Kasumi-1 (cell line): ENCODE results near the gene PLCXD1.
"Not testable (repeated sequence)": the region's sequence is repeated elsewhere in the genome, so short reads cannot be mapped to it uniquely, and the experiment has no call there.

ENCODE experiments used
- DNase-seq, 2 experiments: peaks; one replicate each; lab custom pipeline; 2025; lab: John Stamatoyannopoulos, UW

Gene PLCXD1

DNA sequence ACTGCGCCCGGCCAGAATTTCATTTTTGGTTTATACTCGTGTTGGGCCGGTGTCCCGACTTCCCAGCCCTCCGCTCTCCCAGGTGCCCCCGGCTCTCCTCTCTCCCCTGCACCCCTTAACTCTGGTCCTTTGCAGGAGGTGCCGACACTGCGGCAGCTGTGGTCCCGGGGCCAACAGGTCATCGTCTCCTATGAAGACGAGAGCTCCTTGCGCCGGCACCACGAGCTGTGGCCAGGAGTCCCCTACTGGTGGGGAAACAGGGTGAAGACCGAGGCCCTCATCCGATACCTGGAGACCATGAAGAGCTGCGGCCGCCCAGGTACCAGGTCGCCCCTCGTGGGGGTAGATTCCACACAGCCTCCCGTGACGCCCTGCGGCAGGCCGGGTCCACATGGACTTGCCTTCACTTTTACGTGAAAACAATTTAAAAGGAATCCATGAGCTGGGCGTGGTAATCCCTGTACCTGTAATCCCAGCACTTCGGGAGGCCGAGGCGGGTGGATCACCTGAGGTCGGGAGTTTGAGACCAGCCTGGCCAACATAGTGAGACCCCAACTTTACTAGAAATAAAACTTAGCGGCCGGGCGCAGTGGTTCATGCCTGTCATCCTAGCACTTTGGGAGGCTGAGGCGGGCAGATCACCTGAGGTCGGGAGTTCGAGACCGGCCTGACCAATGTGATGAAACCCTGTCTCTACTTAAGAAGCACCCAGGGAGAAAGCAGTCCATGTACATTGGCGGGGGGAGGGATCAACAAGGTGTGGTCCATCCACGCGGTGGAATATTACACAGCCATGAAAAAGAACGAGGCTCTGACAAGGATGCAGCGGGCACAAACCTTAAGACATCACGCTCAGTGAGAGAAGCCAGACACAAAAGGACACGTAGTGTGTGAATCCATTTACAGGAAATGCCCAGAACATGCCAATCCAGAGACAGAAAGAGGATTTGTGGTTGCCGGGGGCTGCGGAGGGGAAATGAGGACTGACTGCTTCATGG lies 12.0 kb downstream of the PLCXD1 start:
- no peak for DNase-seq

DNA sequence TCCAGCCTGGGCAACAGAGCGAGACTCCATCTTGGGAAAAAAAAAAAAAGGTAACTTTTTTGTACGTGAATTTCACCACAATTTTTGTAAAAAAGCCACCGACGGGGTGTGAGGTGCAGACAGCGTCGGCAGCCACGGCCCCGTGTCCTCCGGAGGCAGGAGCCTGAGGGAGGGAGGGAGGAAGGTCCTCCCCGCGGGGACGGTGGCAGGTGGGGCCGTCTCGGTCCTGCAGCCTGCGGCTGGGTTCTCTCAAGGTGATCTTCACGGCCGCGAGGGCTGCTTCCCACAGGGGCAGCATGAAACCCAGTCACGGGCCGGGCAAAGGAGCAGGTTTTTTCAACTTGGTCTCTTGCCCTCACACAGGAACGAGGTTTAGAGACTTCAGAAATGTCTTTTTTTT lies 14.0 kb downstream of the PLCXD1 start:
- no peak for DNase-seq

DNA sequence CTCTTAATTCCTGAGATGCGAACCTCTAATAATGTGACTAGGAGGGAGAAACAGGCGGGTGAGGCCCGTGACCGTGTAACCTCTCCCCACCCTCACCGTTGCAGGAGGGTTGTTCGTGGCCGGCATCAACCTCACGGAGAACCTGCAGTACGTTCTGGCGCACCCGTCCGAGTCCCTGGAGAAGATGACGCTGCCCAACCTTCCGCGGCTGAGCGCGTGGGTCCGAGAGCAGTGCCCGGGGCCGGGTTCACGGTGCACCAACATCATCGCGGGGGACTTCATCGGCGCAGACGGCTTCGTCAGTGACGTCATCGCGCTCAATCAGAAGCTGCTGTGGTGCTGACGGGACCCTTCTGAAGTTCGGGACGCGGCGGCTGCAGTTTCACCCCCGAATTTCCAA lies 17.8 kb downstream of the PLCXD1 start:
- DNase-seq: no peak

DNA sequence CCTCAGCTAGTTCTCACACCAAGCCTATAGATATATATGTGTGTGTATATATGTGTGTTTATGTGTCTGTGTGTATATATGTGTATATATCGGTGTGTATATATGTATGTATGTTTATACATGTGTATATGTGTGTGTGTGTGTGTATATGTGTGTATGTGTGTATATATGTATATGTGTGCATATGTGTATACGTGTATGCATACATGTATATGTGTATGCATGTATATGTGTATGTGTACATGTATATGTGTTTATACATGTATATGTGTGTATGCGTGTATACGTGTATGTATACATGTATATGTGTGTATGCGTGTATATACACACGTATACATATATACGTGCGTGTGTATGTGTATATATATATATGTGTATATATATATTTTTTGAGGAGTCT lies 19.2 kb downstream of the PLCXD1 start:
- no peak for DNase-seq

DNA sequence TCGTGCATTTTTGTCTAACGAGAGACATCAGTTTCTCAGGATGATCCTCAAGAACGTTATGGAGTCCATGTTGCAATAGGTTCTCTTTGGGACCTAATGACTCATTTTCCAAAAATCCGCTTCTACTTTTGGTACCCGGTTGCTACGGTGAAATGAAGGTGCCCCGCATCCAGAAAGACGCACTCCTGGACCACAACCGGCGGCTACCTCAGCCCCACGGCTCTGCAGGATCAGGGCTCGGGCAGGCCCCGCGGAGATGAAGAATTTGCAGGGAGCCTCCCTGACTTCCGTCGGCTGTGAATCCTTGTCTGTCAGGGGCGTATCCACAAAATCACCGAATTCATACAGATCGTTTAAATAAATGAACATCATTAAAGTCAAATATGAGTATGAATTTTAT lies 21.8 kb downstream of the PLCXD1 start:
- DNase-seq: no peak

DNA sequence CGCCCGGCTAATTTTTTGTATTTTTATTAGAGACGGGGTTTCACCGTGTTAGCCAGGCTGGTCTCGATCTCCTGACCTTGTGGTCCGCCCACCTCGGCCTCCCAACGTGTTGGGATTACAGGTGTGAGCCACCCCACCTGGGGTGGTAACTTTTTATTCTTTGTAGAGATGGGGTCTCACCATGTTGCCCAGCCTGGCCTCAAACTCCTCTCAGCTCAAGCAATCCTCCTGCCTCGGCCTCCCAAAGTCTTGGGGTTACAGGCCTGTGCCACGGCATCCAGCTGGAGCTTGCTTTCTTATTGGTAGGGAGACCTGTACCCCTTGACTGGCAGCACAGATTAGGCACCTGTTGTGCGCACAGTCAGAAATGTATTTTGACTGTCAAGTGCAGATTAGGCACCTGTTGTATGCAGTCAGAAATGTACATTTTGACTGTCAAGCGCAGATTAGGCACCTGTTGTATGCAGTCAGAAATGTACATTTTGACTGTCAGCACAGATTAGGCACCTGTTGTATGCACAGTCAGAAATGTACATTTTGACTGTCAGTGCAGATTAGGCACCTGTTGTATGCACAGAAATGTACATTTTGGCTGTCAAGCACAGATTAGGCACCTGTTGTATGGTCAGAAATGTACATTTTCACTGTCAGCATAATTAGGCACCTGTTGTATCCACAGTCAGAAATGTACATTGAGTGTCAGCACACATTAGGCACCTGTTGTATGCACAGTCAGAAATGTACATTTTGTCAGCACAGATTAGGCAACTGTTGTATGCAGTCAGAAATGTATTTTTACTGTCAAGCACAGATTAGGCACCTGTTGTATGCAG lies 24.8 kb downstream of the PLCXD1 start:
- not testable (repeated sequence) for DNase-seq

DNA sequence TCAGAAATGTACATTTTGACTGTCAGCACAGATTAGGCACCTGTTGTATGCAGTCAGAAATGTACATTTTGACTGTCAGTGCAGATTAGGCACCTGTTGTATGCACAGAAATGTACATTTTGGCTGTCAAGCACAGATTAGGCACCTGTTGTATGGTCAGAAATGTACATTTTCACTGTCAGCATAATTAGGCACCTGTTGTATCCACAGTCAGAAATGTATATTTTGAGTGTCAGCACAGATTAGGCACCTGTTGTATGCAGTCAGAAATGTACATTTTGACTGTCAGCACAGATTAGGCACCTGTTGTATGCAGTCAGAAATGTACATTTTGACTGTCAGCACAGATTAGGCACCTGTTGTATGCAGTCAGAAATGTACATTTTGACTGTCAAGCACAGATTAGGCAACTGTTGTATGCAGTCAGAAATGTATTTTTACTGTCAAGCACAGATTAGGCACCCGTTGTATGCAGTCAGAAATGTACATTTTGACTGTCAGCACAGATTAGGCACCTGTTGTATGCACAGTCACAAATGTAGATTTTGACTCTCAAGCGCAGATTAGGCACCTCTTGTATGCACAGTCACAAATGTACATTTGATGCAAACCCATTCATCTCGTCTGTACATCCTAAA lies 25.6 kb downstream of the PLCXD1 start:
- DNase-seq: not testable (repeated sequence)

DNA sequence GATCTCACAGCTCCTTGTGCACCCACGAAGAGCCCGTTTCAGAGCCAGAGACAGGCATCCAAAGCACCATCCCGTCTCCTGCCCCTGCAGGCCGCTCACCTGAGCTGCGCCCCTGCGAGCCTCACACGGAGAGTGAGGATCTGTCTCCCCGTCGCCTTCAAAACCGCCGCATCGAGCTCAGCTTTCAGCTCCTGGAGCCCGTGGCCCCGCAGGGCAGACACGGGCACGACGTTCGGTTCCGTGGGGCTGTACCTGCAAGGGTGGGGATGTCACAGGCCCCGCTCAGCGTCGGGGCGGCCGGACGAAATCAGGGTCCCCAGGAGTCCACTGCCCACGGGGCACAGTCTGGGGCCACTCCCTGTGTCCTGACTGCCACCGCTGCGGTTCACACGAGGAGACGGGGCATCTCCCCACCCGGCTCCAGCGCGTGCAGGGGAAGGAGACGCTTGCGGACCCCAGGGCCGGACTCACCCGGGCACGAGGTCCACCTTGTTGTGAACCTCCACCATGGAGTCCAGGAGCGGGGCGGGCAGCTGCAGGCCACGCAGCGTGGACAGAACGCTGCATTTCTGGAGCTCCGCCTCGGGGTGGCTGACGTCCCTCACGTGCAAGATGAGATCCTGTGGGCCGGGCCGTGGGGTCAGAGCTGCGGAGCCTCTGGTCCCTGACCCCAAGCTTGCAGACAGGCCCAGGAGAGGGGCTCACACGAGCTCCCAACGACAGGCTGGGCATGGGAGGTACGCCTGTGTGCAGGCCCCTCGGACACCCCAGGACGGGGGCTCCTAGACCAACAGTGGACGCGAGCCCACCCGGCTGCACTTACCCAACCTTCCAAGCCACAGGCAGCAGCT lies 26.3 kb downstream of the PLCXD1 start:
- no peak for DNase-seq

DNA sequence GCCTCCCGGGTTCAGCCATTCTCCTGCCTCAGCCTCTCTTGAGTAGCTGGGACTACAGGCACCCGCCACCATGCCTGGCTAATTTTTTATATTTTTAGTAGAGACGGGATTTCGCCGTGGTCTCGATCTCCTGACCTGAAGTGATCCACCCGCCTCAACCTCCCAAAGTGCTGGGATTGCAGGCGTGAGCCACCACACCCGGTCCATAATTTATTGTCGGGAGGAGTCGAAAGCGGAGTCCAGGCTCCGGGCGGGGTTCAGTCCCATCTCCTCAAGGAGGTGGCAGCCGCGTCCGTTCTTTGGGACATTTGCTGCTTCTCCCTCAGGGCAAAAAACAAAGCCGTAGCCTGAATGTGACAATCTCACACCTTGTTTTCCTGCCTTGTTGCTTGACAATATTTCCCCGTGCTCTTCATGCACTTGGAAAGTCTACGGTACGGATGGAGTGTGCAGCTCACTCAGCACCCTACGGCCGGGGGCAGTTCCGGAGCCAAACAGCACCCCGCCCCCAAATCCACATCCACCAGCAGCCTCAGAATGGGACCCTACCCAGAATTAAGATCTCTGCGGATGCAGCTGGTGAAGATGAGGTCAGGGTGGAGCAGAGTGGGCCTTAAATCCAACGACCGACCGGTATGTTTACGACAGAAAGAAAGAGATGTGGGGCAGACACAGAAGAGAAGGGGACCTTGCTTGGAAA lies 27.8 kb downstream of the PLCXD1 start:
- no peak for DNase-seq

DNA sequence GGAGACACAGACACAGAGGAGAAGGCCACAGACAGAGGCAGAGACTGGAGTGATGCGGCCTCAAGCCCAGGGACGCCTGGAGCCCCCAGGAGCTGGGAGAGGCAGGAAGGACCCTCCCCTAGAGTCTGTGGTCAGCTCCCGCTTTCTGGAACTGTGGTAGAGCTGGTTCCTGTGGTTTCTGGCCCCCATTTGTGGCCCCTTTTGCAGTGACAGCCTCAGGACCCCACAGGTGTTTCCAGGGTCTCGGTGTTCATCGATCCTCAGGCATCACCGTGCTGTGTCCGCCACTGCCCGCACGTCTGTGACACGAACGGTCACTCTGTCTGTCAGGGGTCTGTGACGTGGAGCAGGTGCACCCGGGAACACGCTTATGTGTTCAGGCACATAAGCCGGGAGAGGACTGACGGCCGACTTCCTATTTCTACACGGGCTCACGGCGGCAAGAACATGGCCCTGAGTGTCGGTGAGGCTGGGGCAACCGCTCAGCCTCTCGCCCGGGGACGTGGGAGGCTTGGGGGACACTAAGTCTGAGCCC lies 29.5 kb downstream of the PLCXD1 start:
- no peak for DNase-seq

DNA sequence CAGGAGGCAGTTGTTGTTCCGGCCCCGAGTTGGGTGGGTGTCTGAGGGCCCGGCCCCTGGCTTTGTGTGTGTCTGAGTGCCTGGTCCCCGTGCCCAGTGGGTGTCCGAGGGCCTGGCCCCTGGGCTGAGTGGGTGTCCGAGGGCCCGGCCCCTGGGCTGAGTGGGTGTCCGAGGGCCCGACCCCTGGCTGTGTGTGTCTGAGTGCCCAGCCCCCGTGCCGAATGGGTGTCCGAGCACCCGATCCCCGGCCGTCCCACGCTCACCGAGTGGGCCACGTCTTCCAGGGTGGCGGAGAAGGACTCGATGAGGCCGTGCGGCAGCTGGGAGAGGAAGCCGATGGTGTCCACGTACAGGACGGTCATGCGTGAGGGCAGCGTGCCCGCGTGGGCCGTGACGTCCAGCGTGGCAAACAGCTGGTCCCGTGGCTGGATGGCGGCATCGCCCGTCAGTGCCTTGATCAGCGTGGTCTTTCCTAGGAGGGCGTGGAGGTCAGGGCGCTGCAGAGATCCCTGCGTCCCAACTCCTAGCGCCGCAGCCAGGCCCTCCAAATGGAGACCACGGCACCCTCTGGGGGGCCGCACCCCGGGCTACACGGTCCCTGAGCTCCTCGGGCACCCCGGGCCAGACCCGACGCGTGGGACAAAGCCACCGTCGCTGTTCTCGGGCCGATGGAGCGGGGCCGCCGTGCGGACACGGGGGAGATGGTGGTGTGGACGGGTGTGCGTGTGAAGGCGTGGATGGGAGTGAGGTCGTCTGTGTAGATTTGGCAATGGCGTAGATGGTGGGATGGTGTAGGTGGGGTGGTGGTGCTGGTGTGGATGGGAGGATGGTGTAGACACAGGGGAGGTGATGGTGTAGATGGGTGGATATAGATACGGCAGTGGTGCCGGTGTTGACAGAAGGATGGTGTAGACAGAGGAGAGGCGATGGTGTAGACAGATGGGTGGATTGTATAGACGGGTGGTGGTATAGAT lies 30.3 kb downstream of the PLCXD1 start:
- no peak for DNase-seq

DNA sequence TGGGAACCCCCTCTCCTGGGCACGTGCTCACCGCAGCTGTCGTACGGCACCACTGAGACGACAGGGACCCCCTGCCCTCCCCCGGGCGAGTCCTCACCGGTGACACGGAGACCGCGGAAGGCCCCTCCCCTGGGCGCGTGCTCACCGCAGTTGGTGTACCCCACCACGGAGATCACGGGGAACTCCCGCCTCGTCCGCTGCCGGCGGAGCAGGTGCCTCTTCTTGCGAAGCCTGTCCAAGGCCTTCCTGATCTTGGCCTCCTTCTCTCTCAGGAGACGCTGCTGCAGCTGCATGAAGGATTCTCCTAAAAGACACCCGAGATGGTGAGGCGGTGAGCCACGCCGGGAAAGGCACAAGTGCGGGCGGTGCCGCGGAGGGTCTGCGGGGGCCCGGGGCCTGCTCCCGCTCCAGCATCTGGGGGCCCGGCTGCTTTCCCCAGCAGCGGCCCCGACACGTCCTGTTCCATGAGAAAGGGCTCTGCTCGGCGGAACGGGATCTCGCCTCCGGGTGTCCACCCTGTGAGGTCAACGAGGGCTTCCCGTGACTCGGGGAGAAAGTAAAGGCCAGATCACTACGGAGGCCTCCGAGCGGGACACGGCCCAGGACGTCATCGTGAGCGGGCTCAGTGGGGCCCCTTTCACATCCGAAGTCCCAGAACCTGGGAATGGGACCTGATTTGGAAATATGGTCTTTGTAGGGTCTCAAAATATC lies 31.6 kb downstream of the PLCXD1 start:
- no peak for DNase-seq

DNA sequence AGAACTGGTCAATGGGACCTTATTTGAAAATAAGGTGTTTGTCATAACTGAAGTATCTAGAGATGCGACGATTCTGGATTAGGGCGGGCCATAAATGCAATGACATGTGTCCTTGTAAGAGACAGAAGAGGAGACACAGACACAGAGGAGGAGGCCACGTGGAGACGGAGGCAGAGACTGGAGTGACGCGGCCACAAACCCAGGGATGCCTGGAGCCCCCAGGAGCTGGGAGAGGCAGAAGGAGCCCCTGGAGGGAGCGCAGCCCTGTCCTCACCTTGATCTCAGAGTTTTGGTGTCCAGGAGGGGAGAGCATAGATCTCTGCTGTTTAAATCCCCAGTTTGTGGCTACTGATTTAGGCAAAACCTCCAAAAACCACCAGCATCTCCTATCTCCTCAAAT lies 32.4 kb downstream of the PLCXD1 start:
- DNase-seq: no peak

DNA sequence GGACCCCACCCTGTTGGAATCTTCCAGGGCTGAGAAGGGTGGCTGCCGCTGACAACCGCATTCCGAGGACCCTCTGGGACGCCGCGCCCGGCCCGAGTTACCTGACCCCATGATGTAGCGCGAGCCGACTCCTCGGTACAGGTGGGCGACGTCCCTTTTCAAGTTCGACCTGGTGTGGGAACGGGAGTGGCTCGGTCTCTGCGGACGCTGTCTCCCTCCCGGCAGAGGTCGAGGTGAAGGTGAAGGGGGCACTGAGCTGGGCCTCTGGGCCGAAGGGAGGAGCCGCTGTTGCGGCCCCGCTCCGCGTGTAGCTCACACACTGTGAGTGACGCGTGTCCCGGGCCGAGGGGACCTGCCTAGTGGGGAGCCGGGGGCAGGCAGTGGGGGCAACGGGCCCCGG lies 32.9 kb downstream of the PLCXD1 start:
- DNase-seq: no peak

DNA sequence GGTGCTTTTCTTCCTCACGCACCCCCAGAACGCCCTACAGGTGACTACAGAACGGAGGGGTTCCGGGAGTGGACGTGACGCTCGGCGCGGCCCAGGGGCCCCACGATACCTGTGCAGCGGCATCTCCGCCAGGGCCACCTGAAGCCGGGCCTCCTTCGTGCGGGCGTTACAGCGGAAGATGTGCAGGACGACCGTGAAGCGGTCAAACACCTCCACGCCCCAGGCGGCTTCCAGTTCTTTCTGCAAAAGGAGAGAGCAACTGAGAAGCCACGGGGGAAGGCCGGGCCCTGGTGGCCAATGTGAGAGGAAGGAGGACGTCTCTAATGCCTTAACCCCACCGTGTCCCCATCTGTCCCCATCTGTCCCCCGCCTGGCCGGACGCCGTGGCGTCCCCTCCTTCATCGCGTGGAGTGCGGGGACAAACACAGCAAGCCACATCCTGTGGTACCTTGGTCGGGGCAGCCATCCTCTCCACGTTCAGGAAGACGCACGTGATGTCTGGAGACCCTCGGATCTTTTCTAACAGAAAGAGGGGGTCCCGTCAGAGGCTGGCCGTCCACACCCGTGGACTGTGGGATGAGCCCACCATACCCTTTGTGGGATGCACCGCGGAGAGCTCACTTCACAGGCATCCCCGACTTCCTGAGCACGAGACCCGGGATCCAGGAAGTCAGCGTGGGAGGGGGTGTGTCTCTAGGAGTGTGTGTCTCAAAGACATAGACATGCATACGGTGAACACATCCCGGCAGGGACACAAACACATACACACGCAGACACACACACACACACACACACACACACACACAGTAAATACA lies 33.8 kb downstream of the PLCXD1 start:
- DNase-seq: no peak

DNA sequence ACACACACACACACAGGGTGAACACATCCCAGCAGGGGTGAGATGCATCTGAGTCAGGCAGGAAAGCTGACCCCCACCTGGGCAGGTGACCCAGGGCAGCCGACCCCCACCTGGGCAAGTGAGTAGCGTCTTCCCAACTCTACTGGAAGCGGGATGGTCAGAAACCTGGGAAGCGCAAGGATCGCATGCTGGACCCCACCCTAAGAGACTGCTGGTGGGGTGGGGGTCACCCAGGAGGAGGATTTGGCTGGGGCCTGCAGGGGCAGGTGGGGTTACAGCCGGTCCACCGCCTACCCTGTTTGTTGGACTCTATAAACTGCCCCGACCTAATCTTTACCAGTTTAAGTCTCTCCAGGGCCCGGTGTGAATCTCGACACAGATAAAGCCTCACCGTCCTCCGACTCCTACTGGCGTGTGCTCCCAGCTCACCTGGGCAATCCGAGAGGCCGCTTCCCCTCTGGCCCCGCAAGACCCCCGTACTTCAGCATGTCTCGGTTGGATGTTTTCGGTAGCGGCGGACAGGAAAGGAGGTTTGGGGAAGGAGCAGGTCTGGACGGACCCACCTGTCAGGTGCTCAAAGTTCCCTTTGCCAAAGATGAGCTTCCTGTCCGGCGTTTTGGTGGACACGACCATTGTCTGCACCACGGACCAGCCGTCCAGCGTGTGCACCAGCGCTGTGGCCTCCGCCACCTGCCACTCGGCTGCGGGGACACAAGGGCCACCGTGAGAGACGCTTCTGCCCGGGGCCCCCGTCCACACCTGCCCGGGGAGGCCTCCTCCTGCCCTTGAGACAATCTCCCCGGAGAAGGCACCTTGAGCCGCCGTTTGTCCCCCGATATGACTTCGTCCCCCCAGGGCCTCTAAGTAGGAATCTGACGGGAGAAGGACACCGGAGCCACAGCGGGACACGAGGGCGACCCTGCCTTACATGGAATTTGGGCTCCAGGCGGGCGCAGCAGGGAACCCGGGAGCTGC lies 35.5 kb downstream of the PLCXD1 start:
- DNase-seq: no peak
